DOHH2 (cell line): Measurements from ENCODE around the gene SCO2.

Experiments
- EZH2phosphoT487 ChIP-seq: fragments of 200-600 bp; sonication (generic); IDR thresholded peaks from 2 replicates; pipeline ENCODE4 v1.6.1; 2017; ENCODE audit warnings: borderline replicate concordance, mild to moderate bottlenecking, antibody characterized with exemption, low read length, moderate library complexity, mixed read lengths
- TF ChIP-seq, protein P1 (sequence below): fragments of 200-600 bp; sonication (generic); IDR thresholded peaks from one replicate; pipeline ENCODE4 v1.5.1; 2014; ENCODE audit warnings: antibody characterized with exemption, mild to moderate bottlenecking, low read depth, low read length; ENCODE audit not compliant: poor library complexity, severe bottlenecking

DNA sequence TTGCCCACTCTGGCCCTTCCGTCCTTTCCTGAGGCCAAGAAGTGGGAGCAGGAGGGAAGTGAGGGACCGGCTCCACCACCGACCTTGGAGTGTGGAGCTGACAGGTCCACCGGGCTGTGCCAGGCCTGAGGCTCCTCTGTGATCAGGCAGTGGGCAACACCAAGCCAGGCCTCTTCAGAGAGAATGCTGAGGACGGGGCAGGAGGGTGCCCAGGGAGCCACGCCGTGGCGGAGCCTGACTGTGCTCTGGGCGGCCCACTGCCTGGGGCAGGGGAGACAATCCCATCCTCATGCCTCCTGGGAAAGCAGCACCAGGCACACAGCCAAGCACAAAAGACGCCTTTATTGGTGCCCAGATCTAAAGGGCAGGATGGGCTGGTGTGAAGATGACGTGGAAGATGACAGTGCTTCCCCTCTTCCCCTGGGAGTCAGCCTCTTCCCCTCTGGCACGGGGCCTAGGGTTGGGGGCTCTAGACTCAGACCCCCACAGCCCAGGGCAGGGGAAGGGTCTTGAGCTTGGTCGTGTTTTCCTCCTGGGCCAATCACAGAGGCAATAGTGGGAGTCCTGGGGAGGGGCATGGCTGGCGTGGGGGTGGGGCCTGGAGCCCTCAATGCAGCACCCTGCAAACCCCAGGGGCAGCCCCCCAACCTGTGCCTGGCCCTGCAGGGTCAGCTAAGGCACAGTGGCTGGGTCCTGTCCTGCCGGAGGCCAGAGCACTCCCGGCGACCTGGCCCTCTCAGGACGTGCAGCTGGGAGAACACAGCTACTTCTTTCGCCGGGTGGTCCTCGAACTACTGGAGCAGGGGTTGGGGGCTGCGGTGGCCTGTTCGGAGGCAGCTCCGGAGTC lies 22.5 kb downstream of the SCO2 start:
- TF ChIP-seq, protein P1, sequence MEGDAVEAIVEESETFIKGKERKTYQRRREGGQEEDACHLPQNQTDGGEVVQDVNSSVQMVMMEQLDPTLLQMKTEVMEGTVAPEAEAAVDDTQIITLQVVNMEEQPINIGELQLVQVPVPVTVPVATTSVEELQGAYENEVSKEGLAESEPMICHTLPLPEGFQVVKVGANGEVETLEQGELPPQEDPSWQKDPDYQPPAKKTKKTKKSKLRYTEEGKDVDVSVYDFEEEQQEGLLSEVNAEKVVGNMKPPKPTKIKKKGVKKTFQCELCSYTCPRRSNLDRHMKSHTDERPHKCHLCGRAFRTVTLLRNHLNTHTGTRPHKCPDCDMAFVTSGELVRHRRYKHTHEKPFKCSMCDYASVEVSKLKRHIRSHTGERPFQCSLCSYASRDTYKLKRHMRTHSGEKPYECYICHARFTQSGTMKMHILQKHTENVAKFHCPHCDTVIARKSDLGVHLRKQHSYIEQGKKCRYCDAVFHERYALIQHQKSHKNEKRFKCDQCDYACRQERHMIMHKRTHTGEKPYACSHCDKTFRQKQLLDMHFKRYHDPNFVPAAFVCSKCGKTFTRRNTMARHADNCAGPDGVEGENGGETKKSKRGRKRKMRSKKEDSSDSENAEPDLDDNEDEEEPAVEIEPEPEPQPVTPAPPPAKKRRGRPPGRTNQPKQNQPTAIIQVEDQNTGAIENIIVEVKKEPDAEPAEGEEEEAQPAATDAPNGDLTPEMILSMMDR = no peak
- no peak for TF ChIP-seq EZH2phosphoT487
